ENCODE data around the gene LGALS7B. TPM values are rescaled to one million over a fixed set of nuclear protein-coding genes. Genes with fewer than 3 reads are reported as not detected.

The LGALS7B gene
- polyA plus RNA-seq, 1 donor from 2014 or later = not detected

GRCh38 chr19:38763795-38764220 is 25.2 kb upstream of the LGALS7B start:
- no peak for TF ChIP-seq POLR2AphosphoS5 (IDR thresholded peaks at IDR 0.05)
- no peak for TF ChIP-seq EP300 (conservative IDR thresholded peaks at IDR 0.05; ENCODE audit: poor library complexity, severe bottlenecking)
- no peak for TF ChIP-seq RAD21 (conservative IDR thresholded peaks at IDR 0.05)
- no peak for TF ChIP-seq TAF1 (IDR thresholded peaks at IDR 0.05; ENCODE audit: low read depth)
- H3K9me2 ChIP-seq (ENCODE audit: insufficient read depth, low read length) = no peaks in the 10 kb centered on the region
- no peaks in the 10 kb centered on the region for H3K79me2 ChIP-seq (replicated peaks; ENCODE audit: insufficient read depth, low read length)
- H3K27me3 ChIP-seq (ENCODE audit: insufficient read depth, low read depth, low read length) = no peaks in the 10 kb centered on the region
- H3K27ac ChIP-seq (ENCODE audit: low read length) = no peak overlapping the region
- no peaks in the 10 kb centered on the region for H4K20me1 ChIP-seq (ENCODE audit: insufficient read depth)
- no peak overlapping the region for H3K4me2 ChIP-seq (ENCODE audit: low read length)
- no peak overlapping the region for H2AFZ ChIP-seq (ENCODE audit: low read depth, low read length)
- H3K36me3 ChIP-seq (ENCODE audit: insufficient read depth, low read length) = no peaks in the 10 kb centered on the region
- no peak overlapping the region for H3K4me3 ChIP-seq (ENCODE audit: low read length)
- no peaks in the 10 kb centered on the region for H3F3A ChIP-seq (ENCODE audit: insufficient read depth, low read length, poor library complexity, severe bottlenecking)
- no peak overlapping the region for H3K9ac ChIP-seq (ENCODE audit: low read length)
- H3K9me3 ChIP-seq (ENCODE audit: low read length) = no peaks in the 10 kb centered on the region

GRCh38 chr19:38765214-38765613 is 23.8 kb upstream of the LGALS7B start:
- H3K9ac ChIP-seq (ENCODE audit: low read length) = no peak overlapping the region
- H4K20me1 ChIP-seq (ENCODE audit: insufficient read depth) = no peaks in the 10 kb centered on the region
- H3K79me2 ChIP-seq (replicated peaks; ENCODE audit: insufficient read depth, low read length) = no peaks in the 10 kb centered on the region
- no peaks in the 10 kb centered on the region for H3K9me2 ChIP-seq (ENCODE audit: insufficient read depth, low read length)
- H3K27me3 ChIP-seq (ENCODE audit: insufficient read depth, low read depth, low read length) = no peaks in the 10 kb centered on the region
- TF ChIP-seq, protein P1, sequence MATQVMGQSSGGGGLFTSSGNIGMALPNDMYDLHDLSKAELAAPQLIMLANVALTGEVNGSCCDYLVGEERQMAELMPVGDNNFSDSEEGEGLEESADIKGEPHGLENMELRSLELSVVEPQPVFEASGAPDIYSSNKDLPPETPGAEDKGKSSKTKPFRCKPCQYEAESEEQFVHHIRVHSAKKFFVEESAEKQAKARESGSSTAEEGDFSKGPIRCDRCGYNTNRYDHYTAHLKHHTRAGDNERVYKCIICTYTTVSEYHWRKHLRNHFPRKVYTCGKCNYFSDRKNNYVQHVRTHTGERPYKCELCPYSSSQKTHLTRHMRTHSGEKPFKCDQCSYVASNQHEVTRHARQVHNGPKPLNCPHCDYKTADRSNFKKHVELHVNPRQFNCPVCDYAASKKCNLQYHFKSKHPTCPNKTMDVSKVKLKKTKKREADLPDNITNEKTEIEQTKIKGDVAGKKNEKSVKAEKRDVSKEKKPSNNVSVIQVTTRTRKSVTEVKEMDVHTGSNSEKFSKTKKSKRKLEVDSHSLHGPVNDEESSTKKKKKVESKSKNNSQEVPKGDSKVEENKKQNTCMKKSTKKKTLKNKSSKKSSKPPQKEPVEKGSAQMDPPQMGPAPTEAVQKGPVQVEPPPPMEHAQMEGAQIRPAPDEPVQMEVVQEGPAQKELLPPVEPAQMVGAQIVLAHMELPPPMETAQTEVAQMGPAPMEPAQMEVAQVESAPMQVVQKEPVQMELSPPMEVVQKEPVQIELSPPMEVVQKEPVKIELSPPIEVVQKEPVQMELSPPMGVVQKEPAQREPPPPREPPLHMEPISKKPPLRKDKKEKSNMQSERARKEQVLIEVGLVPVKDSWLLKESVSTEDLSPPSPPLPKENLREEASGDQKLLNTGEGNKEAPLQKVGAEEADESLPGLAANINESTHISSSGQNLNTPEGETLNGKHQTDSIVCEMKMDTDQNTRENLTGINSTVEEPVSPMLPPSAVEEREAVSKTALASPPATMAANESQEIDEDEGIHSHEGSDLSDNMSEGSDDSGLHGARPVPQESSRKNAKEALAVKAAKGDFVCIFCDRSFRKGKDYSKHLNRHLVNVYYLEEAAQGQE (IDR thresholded peaks at IDR 0.05; ENCODE audit: borderline replicate concordance) = no peak
- TF ChIP-seq RAD21 (conservative IDR thresholded peaks at IDR 0.05) (no peak), EP300 (conservative IDR thresholded peaks at IDR 0.05; ENCODE audit: poor library complexity, severe bottlenecking) (no peak), CTCF (IDR thresholded peaks at IDR 0.05; ENCODE audit: poor library complexity, severe bottlenecking) (no peak), EZH2 (IDR thresholded peaks at IDR 0.05; ENCODE audit: borderline replicate concordance, insufficient read depth, low read length, poor library complexity, severe bottlenecking) (no peak), MXI1 (conservative IDR thresholded peaks at IDR 0.05; ENCODE audit: poor library complexity, severe bottlenecking) (no peak), TAF1 (IDR thresholded peaks at IDR 0.05; ENCODE audit: low read depth) (no peak), POLR2AphosphoS5 (IDR thresholded peaks at IDR 0.05) (no peak), SMC3 (conservative IDR thresholded peaks at IDR 0.05; ENCODE audit: poor library complexity) (no peak)
- H3K27ac ChIP-seq (ENCODE audit: low read length) = no peak overlapping the region
- no peaks in the 10 kb centered on the region for H3K9me3 ChIP-seq (ENCODE audit: low read length)
- no peak overlapping the region for H3K4me3 ChIP-seq (ENCODE audit: low read length)
- no peak overlapping the region for H2AFZ ChIP-seq (ENCODE audit: low read depth, low read length)
- H3K4me2 ChIP-seq (ENCODE audit: low read length) = no peak overlapping the region
- no peaks in the 10 kb centered on the region for H3K36me3 ChIP-seq (ENCODE audit: insufficient read depth, low read length)
- no peaks in the 10 kb centered on the region for H3F3A ChIP-seq (ENCODE audit: insufficient read depth, low read length, poor library complexity, severe bottlenecking)
